Sigmoid colon (tissue), 4 donors: ENCODE measurements around the gene SSR3.
A peak's percentile ranks its signal among the peaks of the same experiment; 100 is the strongest.

Experiments used
- POLR2A ChIP-seq, 2 donors: fragments of 450-650 bp; IDR thresholded peaks; one replicate each; pipeline ENCODE4 v1.6.1; 2016; ENCODE audit warnings: antibody characterized with exemption in 2 of 2, mild to moderate bottlenecking in 2 of 2, moderate library complexity in 2 of 2
- POLR2AphosphoS5 ChIP-seq, 4 donors: sonication (generic); formaldehyde crosslinking; IDR thresholded peaks; one replicate each; pipeline ENCODE4 v1.6.1; 2017; ENCODE audit warnings: antibody characterized with exemption in 4 of 4
- TF ChIP-seq, protein P1 (sequence below), 4 experiments: fragments of 450-650 bp in 3 of 4; fragments of 200-600 bp in 1 of 4; IDR thresholded peaks; one replicate each; pipeline ENCODE4 v1.5.1; 2016 to 2019; ENCODE audit warnings: antibody characterized with exemption in 4 of 4, mild to moderate bottlenecking in 3 of 4, moderate library complexity in 2 of 4

DNA sequence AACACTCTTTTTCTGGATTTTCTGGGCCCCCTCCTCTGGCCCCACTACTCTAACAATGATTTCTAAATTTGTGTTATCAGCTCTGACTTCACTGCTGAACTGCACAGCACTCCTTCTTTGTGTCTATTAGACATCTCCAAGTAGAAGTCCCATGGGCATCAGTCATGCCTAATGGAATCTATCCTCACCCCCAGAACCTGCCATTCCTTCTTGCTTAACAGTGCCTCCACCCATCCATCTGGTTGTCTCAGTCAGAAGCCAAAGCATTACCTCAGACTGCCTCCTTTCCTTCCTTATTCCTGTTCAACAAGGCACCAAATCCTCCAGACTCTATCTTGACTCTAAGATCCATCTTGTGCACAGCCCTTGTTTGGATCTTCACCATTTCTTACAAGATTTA lies 36.2 kb downstream of the SSR3 start:
- TF ChIP-seq, protein P1, sequence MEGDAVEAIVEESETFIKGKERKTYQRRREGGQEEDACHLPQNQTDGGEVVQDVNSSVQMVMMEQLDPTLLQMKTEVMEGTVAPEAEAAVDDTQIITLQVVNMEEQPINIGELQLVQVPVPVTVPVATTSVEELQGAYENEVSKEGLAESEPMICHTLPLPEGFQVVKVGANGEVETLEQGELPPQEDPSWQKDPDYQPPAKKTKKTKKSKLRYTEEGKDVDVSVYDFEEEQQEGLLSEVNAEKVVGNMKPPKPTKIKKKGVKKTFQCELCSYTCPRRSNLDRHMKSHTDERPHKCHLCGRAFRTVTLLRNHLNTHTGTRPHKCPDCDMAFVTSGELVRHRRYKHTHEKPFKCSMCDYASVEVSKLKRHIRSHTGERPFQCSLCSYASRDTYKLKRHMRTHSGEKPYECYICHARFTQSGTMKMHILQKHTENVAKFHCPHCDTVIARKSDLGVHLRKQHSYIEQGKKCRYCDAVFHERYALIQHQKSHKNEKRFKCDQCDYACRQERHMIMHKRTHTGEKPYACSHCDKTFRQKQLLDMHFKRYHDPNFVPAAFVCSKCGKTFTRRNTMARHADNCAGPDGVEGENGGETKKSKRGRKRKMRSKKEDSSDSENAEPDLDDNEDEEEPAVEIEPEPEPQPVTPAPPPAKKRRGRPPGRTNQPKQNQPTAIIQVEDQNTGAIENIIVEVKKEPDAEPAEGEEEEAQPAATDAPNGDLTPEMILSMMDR (IDR thresholded peaks at IDR 0.05), result no peak
- TF ChIP-seq POLR2A (IDR thresholded peaks at IDR 0.05) (no peak), POLR2AphosphoS5 (IDR thresholded peaks at IDR 0.05) (peak in 1 of 4 donors; percentile 27)
